Left forelimb (tissue), 1 donor: ENCODE measurements around the gene B4GALT5.
"Not testable (repeated sequence)": the region's sequence is repeated elsewhere in the genome, so short reads cannot be mapped to it uniquely, and the experiment has no call there.

Experiments used
- DNase-seq: peaks from one replicate; pipeline ENCODE4 v3.0.0-alpha.2; 2018; ENCODE audit warnings: low spot score

Gene B4GALT5

GRCh38 chr20:49679634-49680033 lies 34.0 kb downstream of the B4GALT5 start:
- DNase-seq = no peak

GRCh38 chr20:49677777-49678758 lies 35.6 kb downstream of the B4GALT5 start:
- DNase-seq = no peak

DNA sequence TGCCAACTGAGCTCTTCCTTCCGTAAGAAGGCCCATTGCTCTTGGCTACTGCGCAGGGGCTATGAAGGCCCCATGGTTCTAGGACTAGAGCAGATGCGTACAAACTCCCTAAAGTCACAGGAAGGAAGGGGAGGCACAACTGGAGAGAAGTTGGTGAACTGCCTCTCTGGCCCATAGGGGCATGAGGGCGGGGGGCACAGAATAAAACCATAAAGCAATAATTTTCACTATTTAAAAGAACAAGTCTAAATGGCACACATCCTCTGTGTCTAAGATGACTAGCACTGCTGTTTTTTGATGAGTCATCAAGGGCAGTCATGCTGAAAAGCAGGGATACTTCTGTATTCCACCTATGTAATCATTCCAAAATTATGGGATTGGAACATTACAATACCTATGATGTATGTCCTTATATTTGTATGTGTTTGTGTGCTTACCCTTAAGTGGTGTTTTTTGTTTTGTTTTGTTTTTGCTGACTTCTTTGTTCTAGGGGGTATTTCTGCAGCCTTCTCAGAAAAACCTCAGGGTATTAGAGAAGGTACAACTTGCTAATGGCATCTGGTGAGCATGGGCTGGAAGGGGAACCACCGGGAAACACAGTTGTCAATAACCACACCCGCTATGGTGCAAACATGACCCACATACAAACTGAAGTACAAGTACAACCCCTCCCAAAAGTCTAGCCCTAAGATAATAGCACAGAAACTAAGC lies 36.9 kb downstream of the B4GALT5 start:
- no peak for DNase-seq

GRCh38 chr20:49675368-49676151 lies 38.1 kb downstream of the B4GALT5 start:
- no peak for DNase-seq

- no peak for DNase-seq
Observed at GRCh38 chr20:49674383-49675352, 39.0 kb downstream of the B4GALT5 start.

DNA sequence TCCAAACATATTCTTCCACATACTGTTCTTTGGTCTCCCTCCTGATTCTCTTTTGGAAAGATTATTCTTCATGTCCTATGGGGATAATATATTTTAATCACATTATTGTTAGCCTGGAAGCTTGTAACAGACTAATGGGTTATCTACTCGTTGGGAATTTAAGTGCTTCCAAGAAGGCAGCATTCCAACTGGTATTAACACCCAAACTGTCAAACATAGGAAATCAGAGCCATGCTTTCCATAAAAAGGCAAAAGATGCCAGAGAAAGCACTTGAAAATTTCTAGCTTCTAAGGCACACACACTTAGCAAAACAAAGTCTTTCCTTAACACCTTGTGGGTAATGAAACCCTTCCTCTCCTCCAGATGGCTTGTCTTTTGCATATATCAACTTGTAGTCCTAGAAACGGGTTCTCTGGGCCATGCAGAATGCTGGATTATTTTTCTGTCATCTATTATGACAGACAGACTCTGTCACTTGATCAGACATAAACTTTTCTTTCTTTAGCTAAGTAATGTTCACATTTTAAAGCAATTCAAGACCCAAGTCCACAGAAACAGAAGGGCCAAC lies 41.5 kb downstream of the B4GALT5 start:
- no peak for DNase-seq

GRCh38 chr20:49671433-49671832 lies 42.2 kb downstream of the B4GALT5 start:
- no peak for DNase-seq

DNA sequence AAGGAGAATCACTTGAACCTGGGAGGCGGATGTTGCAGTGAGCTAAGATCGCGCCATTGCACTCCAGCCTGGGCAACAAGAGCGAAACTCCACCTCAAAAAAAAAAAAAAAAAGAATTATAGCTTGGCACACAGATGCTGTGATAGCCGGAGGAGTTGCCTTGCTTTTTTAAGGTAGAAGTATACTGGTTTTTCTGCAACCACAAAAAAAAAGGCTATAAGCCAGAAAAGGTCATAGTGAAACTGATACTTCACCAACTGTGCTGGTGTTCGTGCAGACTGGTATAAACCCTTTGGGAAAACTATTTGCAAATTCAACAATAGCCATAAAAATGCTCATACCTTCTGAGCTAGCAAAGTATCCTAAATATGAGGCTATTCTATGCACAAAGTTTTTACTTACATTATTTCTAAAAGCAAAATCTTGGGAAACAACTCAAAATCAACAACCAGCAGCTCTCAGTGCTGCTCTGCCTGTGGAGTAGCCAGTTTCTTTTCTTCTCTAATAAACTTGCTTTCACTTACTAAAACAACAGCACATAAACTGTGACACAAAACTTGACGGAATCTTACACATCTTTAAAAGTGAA lies 44.0 kb downstream of the B4GALT5 start:
- no peak for DNase-seq

GRCh38 chr20:49668878-49669195 lies 44.8 kb downstream of the B4GALT5 start:
- not testable (repeated sequence) for DNase-seq

DNA sequence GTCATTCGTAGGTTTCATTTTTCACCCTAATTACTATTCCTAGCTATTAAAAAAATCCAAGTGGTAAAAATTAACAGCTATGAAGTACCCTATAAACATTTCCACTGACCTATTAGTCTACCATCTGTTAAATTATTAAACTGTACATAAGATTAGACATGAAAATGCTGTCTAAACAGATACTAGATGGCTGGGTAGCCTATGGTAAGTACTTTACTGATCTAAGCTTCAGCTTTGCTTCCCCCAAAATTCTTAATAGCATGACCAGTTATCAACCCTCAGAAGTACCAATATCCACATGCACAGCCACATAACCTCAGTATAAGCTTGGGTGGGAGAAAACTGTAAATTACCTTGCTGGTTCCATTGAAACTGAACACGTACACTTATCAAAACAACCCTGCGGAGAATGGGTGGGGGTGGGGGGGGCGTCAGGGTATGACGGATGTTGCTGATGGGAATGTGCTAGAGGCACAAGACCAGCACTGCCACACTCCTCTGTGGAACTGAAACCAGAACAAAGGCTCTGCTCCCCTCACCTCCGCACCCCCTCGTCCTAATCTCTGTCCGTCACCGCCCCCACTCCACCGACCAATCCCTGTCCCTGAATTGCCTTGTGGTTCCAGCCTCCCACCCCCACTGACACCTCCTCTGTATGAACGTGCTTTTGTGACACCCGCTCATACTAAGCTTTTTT lies 45.3 kb downstream of the B4GALT5 start:
- no peak for DNase-seq

- DNase-seq = no peak
Observed at GRCh38 chr20:49666911-49667310, 46.8 kb downstream of the B4GALT5 start.

DNA sequence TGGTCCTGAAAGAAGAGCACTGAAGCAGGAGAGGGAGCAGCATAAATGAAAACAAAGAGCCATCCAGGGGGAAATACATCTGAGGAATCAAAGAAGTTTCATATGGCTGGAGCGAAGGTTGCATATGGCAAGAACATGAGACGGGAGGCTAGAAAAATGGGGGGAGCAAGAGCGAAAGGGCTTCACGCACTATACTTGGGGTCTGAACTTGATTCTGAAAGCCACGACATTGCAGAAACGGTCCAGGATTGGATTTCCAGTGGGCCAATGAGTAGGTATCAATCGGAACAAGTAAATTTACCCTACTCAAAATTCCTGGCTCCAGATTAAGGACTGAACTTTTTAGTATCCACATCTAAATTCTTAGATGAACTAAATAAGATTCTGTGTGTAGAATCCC lies 47.9 kb downstream of the B4GALT5 start:
- no peak for DNase-seq

DNA sequence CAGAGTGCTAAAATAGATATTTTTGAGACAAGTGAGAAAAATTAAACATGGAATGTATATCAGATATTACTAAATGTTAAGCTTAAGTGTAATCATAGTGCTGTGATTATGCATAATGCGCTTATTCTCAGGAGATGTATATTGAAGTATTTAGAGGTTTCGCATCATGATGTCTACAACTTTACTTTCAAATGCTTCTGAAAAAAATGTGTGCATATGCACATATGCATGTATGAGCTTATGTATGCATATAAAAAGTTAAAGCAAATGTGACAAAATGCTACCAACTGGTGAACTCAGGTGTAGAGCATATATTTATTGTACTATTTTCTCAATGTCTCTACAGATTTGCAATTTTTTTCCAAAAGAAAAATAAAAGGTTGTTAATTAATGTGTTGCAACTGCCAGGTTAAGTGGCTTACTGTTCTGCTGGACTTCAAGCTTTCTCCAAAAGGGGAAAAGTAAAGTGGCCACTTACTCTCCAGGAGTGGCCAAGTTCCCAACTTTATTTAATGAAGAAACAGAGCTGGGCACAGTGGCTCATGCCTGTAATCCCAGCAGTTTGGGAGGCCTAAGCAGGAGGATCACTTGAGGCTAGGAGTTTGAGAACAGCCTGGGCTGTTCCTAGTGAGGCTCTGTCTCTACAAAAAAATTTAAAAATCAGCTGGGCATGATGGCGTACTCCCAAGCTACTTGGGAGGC lies 48.9 kb downstream of the B4GALT5 start:
- no peak for DNase-seq

GRCh38 chr20:49663112-49663511 lies 50.6 kb downstream of the B4GALT5 start:
- no peak for DNase-seq

DNA sequence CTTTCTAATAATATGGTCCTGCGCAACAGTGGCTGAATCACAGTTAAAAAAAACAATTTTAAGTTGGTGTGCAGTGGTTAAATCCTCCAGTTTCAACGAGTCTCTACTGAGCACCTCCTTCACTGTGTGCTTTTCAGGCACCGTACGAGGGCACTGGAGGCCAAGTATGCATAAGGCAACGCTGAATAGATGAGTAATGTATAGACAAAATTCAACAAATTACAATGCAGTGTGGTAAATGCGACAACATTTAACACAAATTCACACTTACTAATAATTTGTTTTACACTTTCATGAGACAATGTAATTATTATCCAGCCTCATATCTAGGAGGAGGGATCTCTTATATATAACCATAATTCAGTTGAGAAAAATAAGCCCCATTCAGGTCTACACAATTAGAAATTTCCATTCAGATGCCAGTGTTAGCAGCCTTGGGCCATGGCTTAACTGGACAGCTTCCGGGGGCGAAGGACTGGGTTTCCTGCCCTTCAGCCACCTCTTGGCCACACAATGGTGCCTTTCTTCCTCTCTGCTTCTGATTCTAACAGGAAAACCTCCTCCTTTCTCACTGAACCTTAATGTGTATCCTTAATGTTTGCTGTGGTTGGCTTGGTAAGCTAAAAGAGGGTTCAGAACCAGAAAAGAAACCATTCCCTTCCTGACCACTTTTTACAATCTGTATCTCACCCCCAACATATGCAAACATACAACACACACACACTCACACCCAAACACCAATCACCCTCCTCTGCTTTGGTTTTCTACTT lies 51.9 kb downstream of the B4GALT5 start:
- DNase-seq = no peak

- DNase-seq = no peak
Observed at GRCh38 chr20:49660912-49661311, 52.8 kb downstream of the B4GALT5 start.

DNA sequence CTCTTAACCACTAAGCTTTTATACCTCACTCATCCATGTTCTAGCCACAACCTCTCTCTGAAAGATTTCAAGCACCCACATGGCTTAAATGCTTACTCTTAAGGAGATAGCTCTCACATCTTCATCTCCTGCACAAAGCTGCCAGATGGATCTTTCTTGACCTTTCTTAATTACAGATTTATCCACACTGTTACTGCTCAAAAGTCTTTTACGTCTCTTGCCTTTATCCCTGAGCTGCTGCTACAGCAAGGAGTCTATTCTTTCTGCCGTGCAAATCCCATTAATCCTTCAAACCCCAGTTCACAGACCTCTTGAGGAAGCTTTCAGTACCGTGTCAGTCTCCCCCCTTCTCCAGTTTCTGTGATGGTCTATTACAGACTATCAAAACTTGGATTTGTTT lies 54.6 kb downstream of the B4GALT5 start:
- no peak for DNase-seq

DNA sequence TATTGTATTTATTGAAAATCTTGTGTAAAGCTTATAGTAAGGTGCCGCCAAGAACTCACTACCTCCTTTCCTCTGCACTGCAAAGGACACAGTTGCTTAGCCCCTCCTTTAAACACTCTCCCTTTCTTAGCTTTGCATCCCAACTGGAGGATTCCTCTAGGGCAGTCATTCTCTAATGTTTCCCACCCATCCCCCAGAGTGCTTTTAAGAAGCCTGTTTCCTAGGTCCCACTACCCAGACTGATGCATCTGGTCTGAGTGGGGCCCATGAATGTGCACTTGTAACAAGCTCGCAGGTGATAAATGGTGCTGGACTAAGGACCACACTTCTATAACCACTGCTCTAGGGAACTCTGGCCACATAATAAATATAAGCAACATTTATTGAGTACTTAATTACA lies 55.2 kb downstream of the B4GALT5 start:
- DNase-seq = no peak
